ENCODE measurements around the gene S100A12.
A peak's percentile ranks its signal among the peaks of the same experiment; 100 is the strongest.

Gene S100A12

DNA sequence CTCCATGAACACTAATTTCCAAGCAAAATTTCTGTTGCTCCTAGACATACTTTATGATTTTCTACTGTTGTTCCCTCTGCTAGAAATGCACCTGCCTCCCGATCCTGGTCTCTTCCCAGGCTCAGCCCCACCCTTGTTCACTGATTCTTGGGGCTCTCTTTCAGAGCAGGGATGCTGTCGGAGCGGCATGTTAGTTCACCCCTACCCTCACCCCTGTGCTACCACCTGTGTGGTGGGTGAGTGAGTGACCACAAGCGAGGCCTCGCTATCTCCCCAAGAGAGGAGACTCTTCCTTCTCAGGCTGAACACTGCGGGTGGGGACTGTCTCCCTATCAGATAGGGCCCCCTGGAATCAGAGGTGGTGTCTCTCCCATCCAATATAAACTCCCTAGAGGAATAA is 20.4 kb upstream of the S100A12 start:
- DNase-seq (ENCODE audit: low spot score) = no peak
- Histone ChIP-seq H2BK5ac (ENCODE audit: low read length) (no peak overlapping the region), H3K18ac (ENCODE audit: low read length) (no peak overlapping the region), H4K91ac (ENCODE audit: low read depth, low read length, poor library complexity) (no peak overlapping the region), H3K4ac (ENCODE audit: low read length) (no peak overlapping the region), H2BK120ac (ENCODE audit: low read depth, low read length) (no peak overlapping the region), H3K4me1 (ENCODE audit: control insufficient read depth in 2 of 2, insufficient read depth in 1 of 2, low read depth in 1 of 2, low read length in 2 of 2) (no peaks in the 10 kb centered on the region), H3K4me2 (ENCODE audit: insufficient read depth, low read length, poor library complexity, severe bottlenecking) (no peak overlapping the region), H3K27me3 (ENCODE audit: control insufficient read depth in 3 of 3, insufficient read depth in 3 of 3, low read depth in 1 of 3, low read length in 3 of 3) (peaks cover 0 to 42% (median 0%) of the 10 kb centered on the region in 3 experiments), H2BK12ac (ENCODE audit: low read length) (no peak overlapping the region), H4K8ac (ENCODE audit: low read depth, low read length) (no peak overlapping the region), H3K36me3 (replicated peaks in 1 of 2; ENCODE audit: control insufficient read depth in 2 of 2, insufficient read depth in 2 of 2, low read length in 2 of 2) (no peaks in the 10 kb centered on the region), H2BK15ac (ENCODE audit: low read length) (no peak overlapping the region), H2AK5ac (ENCODE audit: low read depth, low read length) (no peak overlapping the region), H3K23ac (ENCODE audit: low read depth, low read length, poor library complexity) (no peak overlapping the region), H3K27ac (replicated peaks; ENCODE audit: low read length) (no peak overlapping the region), H3K79me1 (ENCODE audit: low read depth, low read length) (no peaks in the 10 kb centered on the region), H3K4me3 (ENCODE audit: low read length in 2 of 2) (no peak overlapping the region), H3K9ac (ENCODE audit: low read depth, low read length, poor library complexity) (no peak overlapping the region), H3K14ac (ENCODE audit: low read length) (no peak overlapping the region), H3K9me3 (replicated peaks in 1 of 2; ENCODE audit: control insufficient read depth in 2 of 2, insufficient read depth in 1 of 2, low read depth in 1 of 2, low read length in 2 of 2) (no peaks in the 10 kb centered on the region), H2AFZ (ENCODE audit: low read length) (no peak overlapping the region)
- no CpG with 5 or more reads among the region's 6 CpGs for WGBS, 2 donors (ENCODE audit: extremely low coverage in 2 of 2, insufficient read length in 2 of 2, insufficient replicate concordance in 1 of 2)

GRCh38 chr1:153395136-153395685 is 19.8 kb upstream of the S100A12 start:
- H3K79me1 ChIP-seq (ENCODE audit: low read depth, low read length) = no peaks in the 10 kb centered on the region
- H2AFZ ChIP-seq (ENCODE audit: low read length) = no peak overlapping the region
- no peak overlapping the region for H4K91ac ChIP-seq (ENCODE audit: low read depth, low read length, poor library complexity)
- no peaks in the 10 kb centered on the region for H3K36me3 ChIP-seq (replicated peaks in 1 of 2; ENCODE audit: control insufficient read depth in 2 of 2, insufficient read depth in 2 of 2, low read length in 2 of 2)
- no peak overlapping the region for H2BK12ac ChIP-seq (ENCODE audit: low read length)
- no peak overlapping the region for H3K4me2 ChIP-seq (ENCODE audit: insufficient read depth, low read length, poor library complexity, severe bottlenecking)
- DNase-seq (ENCODE audit: low spot score) = no peak
- no peak overlapping the region for H3K9ac ChIP-seq (ENCODE audit: low read depth, low read length, poor library complexity)
- H3K4me3 ChIP-seq (ENCODE audit: low read length in 2 of 2) = no peak overlapping the region
- H3K4ac ChIP-seq (ENCODE audit: low read length) = no peak overlapping the region
- H3K9me3 ChIP-seq (replicated peaks in 1 of 2; ENCODE audit: control insufficient read depth in 2 of 2, insufficient read depth in 1 of 2, low read depth in 1 of 2, low read length in 2 of 2) = no peaks in the 10 kb centered on the region
- H3K27me3 ChIP-seq (ENCODE audit: control insufficient read depth in 3 of 3, insufficient read depth in 3 of 3, low read depth in 1 of 3, low read length in 3 of 3) = peaks cover 0 to 46% (median 0%) of the 10 kb centered on the region in 3 experiments
- WGBS, 2 donors (ENCODE audit: extremely low coverage in 2 of 2, insufficient read length in 2 of 2, insufficient replicate concordance in 1 of 2) = no CpG with 5 or more reads among the region's 7 CpGs
- no peak overlapping the region for H3K14ac ChIP-seq (ENCODE audit: low read length)
- no peak overlapping the region for H2BK15ac ChIP-seq (ENCODE audit: low read length)
- no peak overlapping the region for H3K18ac ChIP-seq (ENCODE audit: low read length)
- H2BK5ac ChIP-seq (ENCODE audit: low read length) = no peak overlapping the region
- H3K4me1 ChIP-seq (ENCODE audit: control insufficient read depth in 2 of 2, insufficient read depth in 1 of 2, low read depth in 1 of 2, low read length in 2 of 2) = no peaks in the 10 kb centered on the region
- H4K8ac ChIP-seq (ENCODE audit: low read depth, low read length) = no peak overlapping the region
- H2BK120ac ChIP-seq (ENCODE audit: low read depth, low read length) = no peak overlapping the region
- no peak overlapping the region for H3K23ac ChIP-seq (ENCODE audit: low read depth, low read length, poor library complexity)
- no peak overlapping the region for H3K27ac ChIP-seq (replicated peaks; ENCODE audit: low read length)
- H2AK5ac ChIP-seq (ENCODE audit: low read depth, low read length) = no peak overlapping the region

DNA sequence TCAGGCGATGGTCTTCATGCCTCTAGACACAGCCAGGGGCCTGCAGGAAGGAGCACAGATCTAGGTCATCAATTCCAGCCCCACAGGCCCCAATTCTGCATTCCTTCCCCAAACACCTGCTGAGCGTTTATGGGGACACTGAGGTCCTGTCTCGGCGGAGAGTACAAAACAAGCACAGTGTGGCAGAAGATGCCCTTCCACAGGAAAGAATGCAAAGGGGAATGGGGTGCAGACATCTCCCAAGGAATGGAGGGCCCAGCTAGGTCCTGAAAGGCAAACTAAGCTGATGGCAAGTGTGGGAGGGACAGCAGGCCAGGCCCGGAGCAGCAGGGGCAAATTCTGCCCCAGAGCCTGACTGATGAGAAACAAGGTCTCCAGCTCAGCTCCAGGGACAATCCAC is 19.0 kb upstream of the S100A12 start:
- WGBS, 2 donors (ENCODE audit: extremely low coverage in 2 of 2, insufficient read length in 2 of 2, insufficient replicate concordance in 1 of 2) = no CpG with 5 or more reads among the region's 5 CpGs
- H3K79me1 ChIP-seq (ENCODE audit: low read depth, low read length) = no peaks in the 10 kb centered on the region
- H2AK5ac ChIP-seq (ENCODE audit: low read depth, low read length) = no peak overlapping the region
- H3K9me3 ChIP-seq (replicated peaks in 1 of 2; ENCODE audit: control insufficient read depth in 2 of 2, insufficient read depth in 1 of 2, low read depth in 1 of 2, low read length in 2 of 2) = no peaks in the 10 kb centered on the region
- H4K91ac ChIP-seq (ENCODE audit: low read depth, low read length, poor library complexity) = no peak overlapping the region
- no peak overlapping the region for H2BK12ac ChIP-seq (ENCODE audit: low read length)
- no peak for DNase-seq (ENCODE audit: low spot score)
- H3K4me3 ChIP-seq (ENCODE audit: low read length in 2 of 2) = no peak overlapping the region
- no peak overlapping the region for H3K14ac ChIP-seq (ENCODE audit: low read length)
- H3K23ac ChIP-seq (ENCODE audit: low read depth, low read length, poor library complexity) = no peak overlapping the region
- peak overlapping the region; percentile 16 for H3K18ac ChIP-seq (ENCODE audit: low read length)
- no peak overlapping the region for H3K27ac ChIP-seq (replicated peaks; ENCODE audit: low read length)
- H3K4ac ChIP-seq (ENCODE audit: low read length) = no peak overlapping the region
- no peak overlapping the region for H3K4me2 ChIP-seq (ENCODE audit: insufficient read depth, low read length, poor library complexity, severe bottlenecking)
- no peak overlapping the region for H3K9ac ChIP-seq (ENCODE audit: low read depth, low read length, poor library complexity)
- no peak overlapping the region for H2BK15ac ChIP-seq (ENCODE audit: low read length)
- no peaks in the 10 kb centered on the region for H3K36me3 ChIP-seq (replicated peaks in 1 of 2; ENCODE audit: control insufficient read depth in 2 of 2, insufficient read depth in 2 of 2, low read length in 2 of 2)
- H3K27me3 ChIP-seq (ENCODE audit: control insufficient read depth in 3 of 3, insufficient read depth in 3 of 3, low read depth in 1 of 3, low read length in 3 of 3) = peaks cover 0 to 44% (median 0%) of the 10 kb centered on the region in 3 experiments
- no peaks in the 10 kb centered on the region for H3K4me1 ChIP-seq (ENCODE audit: control insufficient read depth in 2 of 2, insufficient read depth in 1 of 2, low read depth in 1 of 2, low read length in 2 of 2)
- no peak overlapping the region for H4K8ac ChIP-seq (ENCODE audit: low read depth, low read length)
- no peak overlapping the region for H2BK5ac ChIP-seq (ENCODE audit: low read length)
- no peak overlapping the region for H2BK120ac ChIP-seq (ENCODE audit: low read depth, low read length)
- no peak overlapping the region for H2AFZ ChIP-seq (ENCODE audit: low read length)

DNA sequence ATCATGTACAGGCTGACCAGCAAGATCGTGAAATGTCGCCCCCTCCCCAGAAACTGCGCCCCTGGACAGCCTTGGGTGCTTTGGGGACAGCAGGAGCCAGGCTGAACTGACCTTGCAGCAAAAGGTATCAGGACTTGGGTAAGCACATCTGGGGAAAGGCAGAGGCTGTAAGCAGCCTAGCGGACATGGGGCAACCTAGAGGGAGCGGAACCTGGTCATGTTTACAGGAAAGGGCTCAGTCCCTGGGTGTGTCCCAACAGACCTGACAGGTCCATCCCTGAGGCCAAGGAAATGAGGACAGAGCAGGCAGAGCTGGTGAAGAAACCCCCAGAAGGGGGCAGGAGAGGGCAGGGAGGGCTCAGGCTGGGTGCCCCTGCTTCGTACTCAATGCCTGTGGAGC is 18.5 kb upstream of the S100A12 start:
- Histone ChIP-seq H2BK15ac (ENCODE audit: low read length) (no peak overlapping the region), H3K23ac (ENCODE audit: low read depth, low read length, poor library complexity) (no peak overlapping the region), H4K91ac (ENCODE audit: low read depth, low read length, poor library complexity) (no peak overlapping the region), H3K14ac (ENCODE audit: low read length) (no peak overlapping the region), H3K36me3 (replicated peaks in 1 of 2; ENCODE audit: control insufficient read depth in 2 of 2, insufficient read depth in 2 of 2, low read length in 2 of 2) (no peaks in the 10 kb centered on the region), H3K4me3 (ENCODE audit: low read length in 2 of 2) (peak overlapping the region in 1 of 2 donors; percentile 38), H3K27ac (replicated peaks; ENCODE audit: low read length) (no peak overlapping the region), H3K79me1 (ENCODE audit: low read depth, low read length) (no peaks in the 10 kb centered on the region), H4K8ac (ENCODE audit: low read depth, low read length) (no peak overlapping the region), H3K9me3 (replicated peaks in 1 of 2; ENCODE audit: control insufficient read depth in 2 of 2, insufficient read depth in 1 of 2, low read depth in 1 of 2, low read length in 2 of 2) (no peaks in the 10 kb centered on the region), H2AK5ac (ENCODE audit: low read depth, low read length) (no peak overlapping the region), H3K4me2 (ENCODE audit: insufficient read depth, low read length, poor library complexity, severe bottlenecking) (no peak overlapping the region), H3K4me1 (ENCODE audit: control insufficient read depth in 2 of 2, insufficient read depth in 1 of 2, low read depth in 1 of 2, low read length in 2 of 2) (no peaks in the 10 kb centered on the region), H2BK120ac (ENCODE audit: low read depth, low read length) (no peak overlapping the region), H2BK5ac (ENCODE audit: low read length) (no peak overlapping the region), H2AFZ (ENCODE audit: low read length) (no peak overlapping the region), H3K27me3 (ENCODE audit: control insufficient read depth in 3 of 3, insufficient read depth in 3 of 3, low read depth in 1 of 3, low read length in 3 of 3) (peaks cover 0 to 44% (median 0%) of the 10 kb centered on the region in 3 experiments), H3K4ac (ENCODE audit: low read length) (no peak overlapping the region), H2BK12ac (ENCODE audit: low read length) (no peak overlapping the region), H3K9ac (ENCODE audit: low read depth, low read length, poor library complexity) (no peak overlapping the region), H3K18ac (ENCODE audit: low read length) (no peak overlapping the region)
- no CpG with 5 or more reads among the region's 6 CpGs for WGBS, 2 donors (ENCODE audit: extremely low coverage in 2 of 2, insufficient read length in 2 of 2, insufficient replicate concordance in 1 of 2)
- no peak for DNase-seq (ENCODE audit: low spot score)
